K562 (cell line): ENCODE results near the gene MARCHF9. TPM values are rescaled to one million over a fixed set of nuclear protein-coding genes. Genes with fewer than 3 reads are reported as not detected.

ENCODE experiments used
- BRD4 ChIP-seq: fragments of 200-600 bp; sonication (generic); IDR thresholded peaks from 2 replicates; pipeline ENCODE4 v1.6.1; 2017; ENCODE audit warnings: inconsistent platforms
- MAFG ChIP-seq: fragments of 450-650 bp; conservative IDR thresholded peaks from 2 replicates; pipeline ENCODE4 v1.6.1; 2016; ENCODE audit warnings: missing genetic modification characterization, missing compliant biosample characterization
- MAZ ChIP-seq, 2 experiments: fragments of 450-650 bp in 1 of 2; sonication (generic) in 1 of 2; formaldehyde crosslinking; IDR thresholded peaks in 1 of 2; conservative IDR thresholded peaks in 1 of 2; 2 replicates each; pipeline versions ENCODE4 v1.4.0 to v1.5.0; 2020; ENCODE audit warnings: mild to moderate bottlenecking in 1 of 2, missing genetic modification reagents in 1 of 2
- PHB2 ChIP-seq: fragments of 450-650 bp; IDR thresholded peaks from 2 replicates; pipeline ENCODE4 v1.6.1; 2017; ENCODE audit warnings: low read depth
- RB1 ChIP-seq: fragments of 450-650 bp; IDR thresholded peaks from 2 replicates; pipeline ENCODE4 v1.6.1; 2017; ENCODE audit warnings: low read depth, mild to moderate bottlenecking
- SAP30 ChIP-seq: fragments of 200-600 bp; sonication (generic); IDR thresholded peaks from 2 replicates; pipeline ENCODE4 v1.6.1; 2012; ENCODE audit warnings: borderline replicate concordance, low read depth, mild to moderate bottlenecking, moderate library complexity, low read length, control low read depth, inconsistent platforms; ENCODE audit not compliant: insufficient read depth, poor library complexity, severe bottlenecking
- SMAD2 ChIP-seq: fragments of 150-350 bp; IDR thresholded peaks from 2 replicates; pipeline ENCODE4 v1.6.1; 2014; ENCODE audit warnings: low read depth, mild to moderate bottlenecking, low read length
- polyA plus RNA-seq, 8 experiments: library from polyadenylated mRNA; depleted of rRNA in 4 of 8; stranded (reverse) in 5 of 8; unstranded in 3 of 8; fragments of >200 nt; fragmentation: Nextera tagmentation in 2 of 8; fragmentation: Illumina TruSeq in 1 of 8; extraction: Ambion mirVana in 2 of 8; extraction: Trizol in 1 of 8; gene quantifications; 2 replicates each; pipeline versions ENCODE4 v1.2.1 to v1.2.3, GENCODE V29; 2011 to 2014; ENCODE audit warnings: inconsistent platforms in 1 of 8, missing spikeins in 1 of 8
- total RNA-seq, 7 experiments: library from RNA; depleted of rRNA in 6 of 7; stranded (reverse); fragments of >200 nt in 6 of 7; fragmentation: Illumina TruSeq in 2 of 7; extraction: Trizol in 2 of 7; gene quantifications; 2 replicates each; pipeline versions ENCODE4 v1.2.1 to v1.2.3, GENCODE V29; 2011 to 2021; ENCODE audit warnings: low replicate concordance in 1 of 7
- TF ChIP-seq, protein P1 (sequence below), 2 experiments: fragments of 450-650 bp; IDR thresholded peaks; 2 replicates each; pipeline ENCODE4 v1.6.1; 2016; ENCODE audit warnings: mild to moderate bottlenecking in 2 of 2, borderline replicate concordance in 1 of 2, low read depth in 1 of 2, moderate library complexity in 1 of 2
- TF ChIP-seq, protein P2 (sequence below): fragments of 250-450 bp; sonication (Bioruptor Pico); IDR thresholded peaks from 2 replicates; pipeline ENCODE4 v1.8.0; 2021; ENCODE audit warnings: moderate library complexity, mild to moderate bottlenecking, inconsistent platforms
- TF ChIP-seq, protein P3 (sequence below): fragments of 450-650 bp; IDR thresholded peaks from 2 replicates; pipeline ENCODE4 v1.7.0; 2016; ENCODE audit warnings: borderline replicate concordance
- TF ChIP-seq, protein P4 (sequence below): sonication (generic); formaldehyde crosslinking; IDR thresholded peaks from 2 replicates; pipeline ENCODE4 v1.8.0; 2022; ENCODE audit warnings: mild to moderate bottlenecking, missing genetic modification reagents

The MARCHF9 gene
- total and polyA plus RNA-seq, 9 of the 15 experiments (the other 6 are each of a cell fraction or from before 2014, with no cell fraction given): 0.80 to 12.4 (median 6.2) TPM

DNA sequence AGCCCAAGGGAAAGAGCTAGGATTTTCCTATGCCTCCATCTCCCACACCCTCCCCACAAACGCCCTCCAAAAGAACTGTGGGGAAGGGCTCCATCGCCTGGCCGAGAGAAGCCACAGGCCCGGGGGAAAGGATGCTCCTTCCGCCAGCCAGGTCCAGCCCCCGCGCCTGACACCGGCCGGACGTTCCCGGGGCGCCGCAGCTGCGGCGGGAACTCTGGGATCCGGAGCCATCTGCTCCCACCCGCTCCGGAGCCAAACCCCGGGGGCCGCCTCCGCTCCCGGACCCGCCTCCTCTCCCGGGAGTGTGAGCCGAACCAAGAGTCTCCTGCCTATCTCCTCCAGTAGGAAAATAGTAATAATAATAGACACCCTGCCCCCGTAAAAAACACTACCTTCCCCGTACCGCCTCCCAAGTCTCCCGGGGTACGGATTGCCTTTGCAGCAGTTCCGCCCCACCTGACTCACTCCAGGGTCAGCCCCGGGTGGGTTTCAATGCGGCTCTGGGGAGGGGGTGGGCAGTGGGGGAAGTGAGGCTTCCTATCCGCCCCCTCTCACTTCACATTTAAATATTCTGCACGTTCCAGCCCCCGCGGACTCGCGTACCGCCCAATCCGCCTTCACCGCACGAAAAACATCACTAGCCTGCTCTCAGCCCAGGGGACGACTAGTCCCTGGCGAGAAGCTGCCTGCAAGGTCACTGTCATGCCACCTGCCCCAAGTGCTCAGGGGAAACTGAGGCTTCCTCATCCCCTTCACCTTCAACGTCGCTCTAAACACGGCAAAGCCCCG, 18.8 kb upstream of the MARCHF9 start (continued):
- TF ChIP-seq, protein P1, sequence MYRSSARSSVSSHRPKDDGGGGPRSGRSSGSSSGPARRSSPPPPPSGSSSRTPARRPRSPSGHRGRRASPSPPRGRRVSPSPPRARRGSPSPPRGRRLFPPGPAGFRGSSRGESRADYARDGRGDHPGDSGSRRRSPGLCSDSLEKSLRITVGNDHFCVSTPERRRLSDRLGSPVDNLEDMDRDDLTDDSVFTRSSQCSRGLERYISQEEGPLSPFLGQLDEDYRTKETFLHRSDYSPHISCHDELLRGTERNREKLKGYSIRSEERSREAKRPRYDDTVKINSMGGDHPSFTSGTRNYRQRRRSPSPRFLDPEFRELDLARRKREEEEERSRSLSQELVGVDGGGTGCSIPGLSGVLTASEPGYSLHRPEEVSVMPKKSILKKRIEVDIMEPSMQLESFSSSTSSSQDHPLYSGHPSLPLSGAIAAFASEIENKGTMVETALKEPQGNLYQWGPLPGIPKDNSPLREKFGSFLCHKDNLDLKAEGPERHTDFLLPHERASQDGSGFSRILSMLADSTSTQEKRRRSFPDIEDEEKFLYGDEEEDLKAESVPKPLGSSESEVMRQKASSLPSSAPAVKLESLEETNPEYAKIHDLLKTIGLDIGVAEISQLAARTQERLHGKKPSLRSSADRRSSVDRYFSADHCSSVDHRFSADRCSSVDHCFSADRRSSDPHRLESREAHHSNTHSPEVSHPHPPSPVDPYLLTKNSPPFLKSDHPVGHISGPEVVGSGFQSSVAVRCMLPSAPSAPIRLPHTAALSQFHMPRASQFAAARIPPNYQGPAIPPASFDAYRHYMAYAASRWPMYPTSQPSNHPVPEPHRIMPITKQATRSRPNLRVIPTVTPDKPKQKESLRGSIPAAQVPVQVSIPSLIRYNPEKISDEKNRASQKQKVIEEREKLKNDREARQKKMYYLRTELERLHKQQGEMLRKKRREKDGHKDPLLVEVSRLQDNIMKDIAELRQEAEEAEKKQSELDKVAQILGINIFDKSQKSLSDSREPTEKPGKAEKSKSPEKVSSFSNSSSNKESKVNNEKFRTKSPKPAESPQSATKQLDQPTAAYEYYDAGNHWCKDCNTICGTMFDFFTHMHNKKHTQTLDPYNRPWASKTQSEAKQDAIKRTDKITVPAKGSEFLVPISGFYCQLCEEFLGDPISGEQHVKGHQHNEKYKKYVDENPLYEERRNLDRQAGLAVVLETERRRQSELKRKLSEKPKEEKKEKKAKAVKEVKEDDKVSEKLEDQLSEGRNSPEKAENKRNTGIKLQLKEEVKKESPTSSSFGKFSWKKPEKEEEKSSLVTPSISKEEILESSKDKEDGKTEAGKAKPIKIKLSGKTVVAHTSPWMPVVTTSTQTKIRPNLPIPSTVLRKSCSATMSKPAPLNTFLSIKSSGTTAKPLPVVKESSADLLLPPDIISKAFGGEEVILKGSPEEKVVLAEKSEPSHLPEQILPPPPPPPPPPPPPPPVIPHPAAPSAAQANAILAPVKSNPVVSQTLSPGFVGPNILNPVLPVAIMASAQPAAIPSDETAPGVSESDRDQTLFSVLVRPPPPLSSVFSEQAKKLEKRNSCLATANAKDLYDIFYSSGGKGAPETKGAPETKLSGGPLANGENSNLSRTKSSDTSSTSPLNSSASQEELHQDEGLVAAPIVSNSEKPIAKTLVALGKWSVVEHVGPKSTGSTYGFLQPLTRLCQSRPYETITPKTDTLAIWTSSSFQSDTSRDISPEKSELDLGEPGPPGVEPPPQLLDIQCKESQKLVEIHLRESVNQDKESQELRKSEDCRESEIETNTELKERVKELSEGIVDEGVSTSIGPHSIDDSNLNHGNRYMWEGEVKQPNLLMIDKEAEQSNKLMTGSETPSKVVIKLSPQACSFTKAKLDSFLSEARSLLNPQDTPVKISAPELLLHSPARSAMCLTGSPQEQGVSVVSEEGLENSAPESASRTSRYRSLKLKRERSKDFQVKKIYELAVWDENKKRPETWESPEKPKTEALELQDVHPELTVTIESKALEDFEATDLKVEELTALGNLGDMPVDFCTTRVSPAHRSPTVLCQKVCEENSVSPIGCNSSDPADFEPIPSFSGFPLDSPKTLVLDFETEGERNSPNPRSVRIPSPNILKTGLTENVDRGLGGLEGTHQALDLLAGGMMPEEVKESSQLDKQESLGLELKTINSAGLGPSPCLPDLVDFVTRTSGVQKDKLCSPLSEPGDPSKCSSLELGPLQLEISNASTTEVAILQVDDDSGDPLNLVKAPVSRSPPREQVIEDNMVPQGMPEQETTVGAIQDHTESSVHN (IDR thresholded peaks at IDR 0.05; ENCODE audit: borderline replicate concordance in 1 of 2, low read depth in 1 of 2): no peak
- TF ChIP-seq PHB2 (no peak), SMAD2 (no peak), SAP30 (no peak), MAZ (CRISPR knock-in tag; conservative IDR thresholded peaks at IDR 0.05 in 1 of 2, IDR thresholded peaks at IDR 0.05 in 1 of 2) (peak; percentile 43 to 93; a peak in 3 of 4 replicates), MAFG (tag) (no peak), BRD4 (no peak), RB1 (peak; percentile 39; the same call in 1 of the 2 replicates)
- TF ChIP-seq, protein P2, sequence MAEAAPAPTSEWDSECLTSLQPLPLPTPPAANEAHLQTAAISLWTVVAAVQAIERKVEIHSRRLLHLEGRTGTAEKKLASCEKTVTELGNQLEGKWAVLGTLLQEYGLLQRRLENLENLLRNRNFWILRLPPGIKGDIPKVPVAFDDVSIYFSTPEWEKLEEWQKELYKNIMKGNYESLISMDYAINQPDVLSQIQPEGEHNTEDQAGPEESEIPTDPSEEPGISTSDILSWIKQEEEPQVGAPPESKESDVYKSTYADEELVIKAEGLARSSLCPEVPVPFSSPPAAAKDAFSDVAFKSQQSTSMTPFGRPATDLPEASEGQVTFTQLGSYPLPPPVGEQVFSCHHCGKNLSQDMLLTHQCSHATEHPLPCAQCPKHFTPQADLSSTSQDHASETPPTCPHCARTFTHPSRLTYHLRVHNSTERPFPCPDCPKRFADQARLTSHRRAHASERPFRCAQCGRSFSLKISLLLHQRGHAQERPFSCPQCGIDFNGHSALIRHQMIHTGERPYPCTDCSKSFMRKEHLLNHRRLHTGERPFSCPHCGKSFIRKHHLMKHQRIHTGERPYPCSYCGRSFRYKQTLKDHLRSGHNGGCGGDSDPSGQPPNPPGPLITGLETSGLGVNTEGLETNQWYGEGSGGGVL (CRISPR knock-in tag): no peak
- TF ChIP-seq, protein P3, sequence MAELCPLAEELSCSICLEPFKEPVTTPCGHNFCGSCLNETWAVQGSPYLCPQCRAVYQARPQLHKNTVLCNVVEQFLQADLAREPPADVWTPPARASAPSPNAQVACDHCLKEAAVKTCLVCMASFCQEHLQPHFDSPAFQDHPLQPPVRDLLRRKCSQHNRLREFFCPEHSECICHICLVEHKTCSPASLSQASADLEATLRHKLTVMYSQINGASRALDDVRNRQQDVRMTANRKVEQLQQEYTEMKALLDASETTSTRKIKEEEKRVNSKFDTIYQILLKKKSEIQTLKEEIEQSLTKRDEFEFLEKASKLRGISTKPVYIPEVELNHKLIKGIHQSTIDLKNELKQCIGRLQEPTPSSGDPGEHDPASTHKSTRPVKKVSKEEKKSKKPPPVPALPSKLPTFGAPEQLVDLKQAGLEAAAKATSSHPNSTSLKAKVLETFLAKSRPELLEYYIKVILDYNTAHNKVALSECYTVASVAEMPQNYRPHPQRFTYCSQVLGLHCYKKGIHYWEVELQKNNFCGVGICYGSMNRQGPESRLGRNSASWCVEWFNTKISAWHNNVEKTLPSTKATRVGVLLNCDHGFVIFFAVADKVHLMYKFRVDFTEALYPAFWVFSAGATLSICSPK: no peak
- TF ChIP-seq, protein P4, sequence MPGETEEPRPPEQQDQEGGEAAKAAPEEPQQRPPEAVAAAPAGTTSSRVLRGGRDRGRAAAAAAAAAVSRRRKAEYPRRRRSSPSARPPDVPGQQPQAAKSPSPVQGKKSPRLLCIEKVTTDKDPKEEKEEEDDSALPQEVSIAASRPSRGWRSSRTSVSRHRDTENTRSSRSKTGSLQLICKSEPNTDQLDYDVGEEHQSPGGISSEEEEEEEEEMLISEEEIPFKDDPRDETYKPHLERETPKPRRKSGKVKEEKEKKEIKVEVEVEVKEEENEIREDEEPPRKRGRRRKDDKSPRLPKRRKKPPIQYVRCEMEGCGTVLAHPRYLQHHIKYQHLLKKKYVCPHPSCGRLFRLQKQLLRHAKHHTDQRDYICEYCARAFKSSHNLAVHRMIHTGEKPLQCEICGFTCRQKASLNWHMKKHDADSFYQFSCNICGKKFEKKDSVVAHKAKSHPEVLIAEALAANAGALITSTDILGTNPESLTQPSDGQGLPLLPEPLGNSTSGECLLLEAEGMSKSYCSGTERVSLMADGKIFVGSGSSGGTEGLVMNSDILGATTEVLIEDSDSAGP (CRISPR knock-in tag): no peak
